ENCODE results near the gene SPATC1L.

The SPATC1L gene

GRCh38 chr21:46131588-46131837 lies 52.7 kb downstream of the SPATC1L start (continued):
- TF ChIP-seq ZC3H10 (CRISPR knock-in tag; IDR thresholded peaks at IDR 0.05) (no peak), TSHZ2 (CRISPR knock-in tag; IDR thresholded peaks at IDR 0.05) (no peak), BACH2 (CRISPR knock-in tag; IDR thresholded peaks at IDR 0.05; ENCODE audit: borderline replicate concordance) (no peak)

- TF ChIP-seq OSR1 (CRISPR knock-in tag; IDR thresholded peaks at IDR 0.05) (no peak), ZC3H10 (CRISPR knock-in tag; IDR thresholded peaks at IDR 0.05) (no peak), RARB (CRISPR knock-in tag; IDR thresholded peaks at IDR 0.05) (no peak), GLIS3 (CRISPR knock-in tag; IDR thresholded peaks at IDR 0.05) (no peak), PPARA (CRISPR knock-in tag; IDR thresholded peaks at IDR 0.05; ENCODE audit: borderline replicate concordance) (no peak), CSRNP3 (CRISPR knock-in tag; IDR thresholded peaks at IDR 0.05) (no peak), ZNF565 (CRISPR knock-in tag; conservative IDR thresholded peaks at IDR 0.05; ENCODE audit: low read depth) (no peak), TSHZ2 (CRISPR knock-in tag; IDR thresholded peaks at IDR 0.05) (no peak)
- no peak for ATAC-seq
These were observed 53.2 kb downstream of the SPATC1L start for GRCh38 chr21:46130831-46131587.

GRCh38 chr21:46129846-46130651 lies 54.2 kb downstream of the SPATC1L start:
- no peak for ATAC-seq
- no peak for TF ChIP-seq POU6F1 (CRISPR knock-in tag; IDR thresholded peaks at IDR 0.05; ENCODE audit: borderline replicate concordance, low read depth)
- no peak for TF ChIP-seq ESRRG (CRISPR knock-in tag; IDR thresholded peaks at IDR 0.05)
- no peak for TF ChIP-seq RARB (CRISPR knock-in tag; IDR thresholded peaks at IDR 0.05)
- TF ChIP-seq GLIS3 (CRISPR knock-in tag; IDR thresholded peaks at IDR 0.05) = no peak
- TF ChIP-seq OSR1 (CRISPR knock-in tag; IDR thresholded peaks at IDR 0.05) = no peak
- TF ChIP-seq PATZ1 (CRISPR knock-in tag; IDR thresholded peaks at IDR 0.05; ENCODE audit: borderline replicate concordance) = no peak
- TF ChIP-seq ZNF565 (CRISPR knock-in tag; conservative IDR thresholded peaks at IDR 0.05; ENCODE audit: low read depth) = no peak
- TF ChIP-seq CSDC2 (CRISPR knock-in tag; IDR thresholded peaks at IDR 0.05) = no peak
- no peak for TF ChIP-seq ZNF70 (CRISPR knock-in tag; IDR thresholded peaks at IDR 0.05)
